ENCODE measurements around the gene MACROD2.

MACROD2 gene

GRCh38 chr20:14488756-14489479, 493.6 kb downstream of the MACROD2 start:
- no peak overlapping the region for H3K4me3 ChIP-seq (ENCODE audit: low read depth, low read length)
- no peak for DNase-seq (ENCODE audit: low read depth)
- TF ChIP-seq, protein P1, sequence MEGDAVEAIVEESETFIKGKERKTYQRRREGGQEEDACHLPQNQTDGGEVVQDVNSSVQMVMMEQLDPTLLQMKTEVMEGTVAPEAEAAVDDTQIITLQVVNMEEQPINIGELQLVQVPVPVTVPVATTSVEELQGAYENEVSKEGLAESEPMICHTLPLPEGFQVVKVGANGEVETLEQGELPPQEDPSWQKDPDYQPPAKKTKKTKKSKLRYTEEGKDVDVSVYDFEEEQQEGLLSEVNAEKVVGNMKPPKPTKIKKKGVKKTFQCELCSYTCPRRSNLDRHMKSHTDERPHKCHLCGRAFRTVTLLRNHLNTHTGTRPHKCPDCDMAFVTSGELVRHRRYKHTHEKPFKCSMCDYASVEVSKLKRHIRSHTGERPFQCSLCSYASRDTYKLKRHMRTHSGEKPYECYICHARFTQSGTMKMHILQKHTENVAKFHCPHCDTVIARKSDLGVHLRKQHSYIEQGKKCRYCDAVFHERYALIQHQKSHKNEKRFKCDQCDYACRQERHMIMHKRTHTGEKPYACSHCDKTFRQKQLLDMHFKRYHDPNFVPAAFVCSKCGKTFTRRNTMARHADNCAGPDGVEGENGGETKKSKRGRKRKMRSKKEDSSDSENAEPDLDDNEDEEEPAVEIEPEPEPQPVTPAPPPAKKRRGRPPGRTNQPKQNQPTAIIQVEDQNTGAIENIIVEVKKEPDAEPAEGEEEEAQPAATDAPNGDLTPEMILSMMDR (IDR thresholded peaks at IDR 0.05; ENCODE audit: low read depth, low read length, missing control alignments), result no peak
- in situ Hi-C loops (cut with HindIII; ENCODE audit: low sequenced_read_pairs), result no loop called here

DNA sequence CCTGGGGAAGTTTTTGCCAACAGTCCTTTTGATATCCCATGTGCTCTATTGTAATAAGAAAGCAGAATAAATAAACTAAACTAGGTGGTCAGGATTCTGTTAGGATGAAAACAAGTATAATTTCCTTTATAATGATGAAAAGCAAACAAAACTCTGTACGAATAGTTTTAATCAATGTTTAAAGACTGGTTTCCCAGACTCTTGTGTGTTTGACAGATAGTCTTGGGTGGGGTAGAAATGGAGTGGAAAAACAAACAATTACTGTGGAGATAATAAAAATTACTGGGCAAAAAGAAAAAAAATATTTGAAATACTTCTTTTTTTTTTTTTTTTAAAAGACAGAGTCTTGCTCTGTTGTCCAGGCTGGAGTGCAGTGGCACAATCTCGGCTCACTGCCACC, 494.2 kb downstream of the MACROD2 start:
- in situ Hi-C loops (cut with HindIII; ENCODE audit: low sequenced_read_pairs), result no loop called here
- no peak for DNase-seq (ENCODE audit: low read depth)
- no peak overlapping the region for H3K4me3 ChIP-seq (ENCODE audit: low read depth, low read length)
- TF ChIP-seq, protein P1 (IDR thresholded peaks at IDR 0.05; ENCODE audit: low read depth, low read length, missing control alignments), result no peak

GRCh38 chr20:14491436-14491835, 496.1 kb downstream of the MACROD2 start:
- no peak overlapping the region for H3K4me3 ChIP-seq (ENCODE audit: low read depth, low read length)
- in situ Hi-C loops (cut with HindIII; ENCODE audit: low sequenced_read_pairs), result no loop called here
- TF ChIP-seq, protein P1 (IDR thresholded peaks at IDR 0.05; ENCODE audit: low read depth, low read length, missing control alignments), result no peak
- DNase-seq (ENCODE audit: low read depth), result no peak

DNA sequence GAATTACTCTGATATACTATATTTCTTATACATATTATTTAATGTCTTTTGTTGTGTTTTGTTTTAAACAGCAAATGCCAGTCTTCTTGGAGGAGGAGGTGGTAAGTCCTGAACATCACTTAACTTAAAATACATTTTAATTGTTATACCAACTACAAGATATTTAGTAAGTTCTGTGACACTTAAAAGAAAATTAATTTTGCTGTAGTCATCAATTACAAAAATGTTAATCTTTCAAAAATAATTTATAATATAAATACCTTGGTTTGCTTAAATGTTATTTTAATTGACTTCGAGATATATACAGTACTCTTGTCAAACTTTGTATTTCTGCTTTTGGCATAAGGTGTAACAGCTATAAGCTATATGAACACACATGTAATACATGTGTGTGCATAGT, 498.1 kb downstream of the MACROD2 start:
- TF ChIP-seq, protein P1 (IDR thresholded peaks at IDR 0.05; ENCODE audit: low read depth, low read length, missing control alignments), result no peak
- in situ Hi-C loops (cut with HindIII; ENCODE audit: low sequenced_read_pairs), result no loop called here
- no peak overlapping the region for H3K4me3 ChIP-seq (ENCODE audit: low read depth, low read length)
- DNase-seq (ENCODE audit: low read depth), result no peak

DNA sequence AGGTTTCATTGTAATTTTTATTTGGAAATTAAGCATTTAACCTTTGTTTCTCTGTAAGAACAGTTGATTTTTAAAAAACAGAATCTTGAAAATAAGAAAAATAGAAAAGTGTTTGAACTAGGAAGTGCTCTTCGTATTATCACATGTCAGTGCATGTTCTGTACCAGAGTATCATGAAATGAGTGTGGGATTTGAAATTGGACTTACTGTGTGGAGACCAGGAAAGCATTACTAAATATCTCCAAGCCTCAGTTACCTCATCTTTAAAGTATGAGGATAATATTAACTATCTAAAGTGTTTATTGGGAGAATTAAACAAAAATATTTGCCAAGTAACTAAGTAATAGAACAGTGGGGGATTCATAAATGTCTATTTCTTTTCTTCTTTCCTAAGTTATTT, 499.0 kb downstream of the MACROD2 start:
- H3K4me3 ChIP-seq (ENCODE audit: low read depth, low read length), result no peak overlapping the region
- no peak for DNase-seq (ENCODE audit: low read depth)
- TF ChIP-seq, protein P1 (IDR thresholded peaks at IDR 0.05; ENCODE audit: low read depth, low read length, missing control alignments), result no peak
- in situ Hi-C loops (cut with HindIII; ENCODE audit: low sequenced_read_pairs), result no loop called here

GRCh38 chr20:14495066-14495465, 499.8 kb downstream of the MACROD2 start:
- in situ Hi-C loops (cut with HindIII; ENCODE audit: low sequenced_read_pairs), result no loop called here
- TF ChIP-seq, protein P1 (IDR thresholded peaks at IDR 0.05; ENCODE audit: low read depth, low read length, missing control alignments), result no peak
- no peak for DNase-seq (ENCODE audit: low read depth)
- no peak overlapping the region for H3K4me3 ChIP-seq (ENCODE audit: low read depth, low read length)

Measured in astrocyte of the cerebellum (primary cell).